Suprapubic skin (tissue), 4 donors: ENCODE data around the gene PDLIM4.

Experiments used
- POLR2A ChIP-seq, 2 donors: fragments of 450-650 bp; IDR thresholded peaks; one replicate each; pipeline ENCODE4 v1.6.1; 2017; ENCODE audit warnings: antibody characterized with exemption in 2 of 2, mild to moderate bottlenecking in 2 of 2, moderate library complexity in 2 of 2
- POLR2AphosphoS5 ChIP-seq, 3 donors: sonication (generic); formaldehyde crosslinking; IDR thresholded peaks; one replicate each; pipeline ENCODE4 v1.6.1; 2017; ENCODE audit warnings: antibody characterized with exemption in 3 of 3
- TF ChIP-seq, protein P1 (sequence below), 2 donors: fragments of 200-600 bp in 1 of 2; fragments of 450-650 bp in 1 of 2; sonication (generic) in 1 of 2; IDR thresholded peaks; one replicate each; pipeline ENCODE4 v1.5.1; 2016 to 2019; ENCODE audit warnings: antibody characterized with exemption in 2 of 2, mild to moderate bottlenecking in 1 of 2, moderate library complexity in 1 of 2

GRCh38 chr5:132229236-132229635 lies 28.3 kb upstream of the PDLIM4 start:
- TF ChIP-seq, protein P1, sequence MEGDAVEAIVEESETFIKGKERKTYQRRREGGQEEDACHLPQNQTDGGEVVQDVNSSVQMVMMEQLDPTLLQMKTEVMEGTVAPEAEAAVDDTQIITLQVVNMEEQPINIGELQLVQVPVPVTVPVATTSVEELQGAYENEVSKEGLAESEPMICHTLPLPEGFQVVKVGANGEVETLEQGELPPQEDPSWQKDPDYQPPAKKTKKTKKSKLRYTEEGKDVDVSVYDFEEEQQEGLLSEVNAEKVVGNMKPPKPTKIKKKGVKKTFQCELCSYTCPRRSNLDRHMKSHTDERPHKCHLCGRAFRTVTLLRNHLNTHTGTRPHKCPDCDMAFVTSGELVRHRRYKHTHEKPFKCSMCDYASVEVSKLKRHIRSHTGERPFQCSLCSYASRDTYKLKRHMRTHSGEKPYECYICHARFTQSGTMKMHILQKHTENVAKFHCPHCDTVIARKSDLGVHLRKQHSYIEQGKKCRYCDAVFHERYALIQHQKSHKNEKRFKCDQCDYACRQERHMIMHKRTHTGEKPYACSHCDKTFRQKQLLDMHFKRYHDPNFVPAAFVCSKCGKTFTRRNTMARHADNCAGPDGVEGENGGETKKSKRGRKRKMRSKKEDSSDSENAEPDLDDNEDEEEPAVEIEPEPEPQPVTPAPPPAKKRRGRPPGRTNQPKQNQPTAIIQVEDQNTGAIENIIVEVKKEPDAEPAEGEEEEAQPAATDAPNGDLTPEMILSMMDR (IDR thresholded peaks at IDR 0.05): no peak
- TF ChIP-seq POLR2A (IDR thresholded peaks at IDR 0.05) (no peak), POLR2AphosphoS5 (IDR thresholded peaks at IDR 0.05) (no peak)
